Right lobe of liver (tissue), 6 donors: ENCODE results near the gene DNAJC9. TPM values are rescaled to one million over a fixed set of nuclear protein-coding genes. Genes with fewer than 3 reads are reported as not detected.

Source experiments
- ATAC-seq, 4 donors: fragments of 200-7000 bp; cut with Tn5 transposase; one replicate each; pipeline ENCODE4 v1.9.1; 2020; ENCODE audit warnings: mild to moderate bottlenecking in 4 of 4, moderate library complexity in 4 of 4
- DNase-seq, 3 donors: peaks; one replicate each; pipeline ENCODE4 v3.0.0-alpha.2; 2020
- H3K27ac ChIP-seq, 3 donors: fragments of 200-600 bp; one replicate each; pipeline ENCODE4 v1.8.0; 2022
- H3K27me3 ChIP-seq, 2 donors: fragments of 200-600 bp; one replicate each; pipeline ENCODE4 v1.8.0; 2022
- H3K36me3 ChIP-seq, 4 donors: fragments of 200-600 bp; sonication (generic) in 1 of 4; one replicate each; pipeline versions ENCODE4 v1.5.1 to v1.8.0; 2017 to 2022; ENCODE audit warnings: control low read depth in 1 of 4
- H3K4me1 ChIP-seq, 4 donors: fragments of 200-600 bp; sonication (generic) in 1 of 4; one replicate each; pipeline versions ENCODE4 v1.5.1 to v1.8.0; 2017 to 2022; ENCODE audit warnings: control low read depth in 1 of 4
- H3K4me3 ChIP-seq, 3 donors: fragments of 200-600 bp; one replicate each; pipeline ENCODE4 v1.8.0; 2022
- H3K9me3 ChIP-seq, 4 donors: fragments of 200-600 bp; sonication (generic) in 1 of 4; one replicate each; pipeline versions ENCODE4 v1.5.1 to v1.8.0; 2017 to 2022; ENCODE audit warnings: control low read depth in 1 of 4
- CTCF ChIP-seq, 4 donors: fragments of 200-600 bp in 3 of 4; fragments of 450-650 bp in 1 of 4; IDR thresholded peaks; one replicate each; pipeline versions ENCODE4 v1.5.1 to v1.8.0; 2016 to 2022; ENCODE audit warnings: antibody characterized with exemption in 4 of 4, mild to moderate bottlenecking in 2 of 4
- POLR2A ChIP-seq: fragments of 450-650 bp; IDR thresholded peaks from one replicate; pipeline ENCODE4 v1.6.1; 2017; ENCODE audit warnings: antibody characterized with exemption, mild to moderate bottlenecking
- WGBS: methylation state at CpG from one replicate; pipeline ENCODE4 v1.1.6; 2018; ENCODE audit warnings: low coverage, low lambda C conversion rate; ENCODE audit not compliant: insufficient coverage; ENCODE audit errors: missing lambda C conversion rate; 5-methylcytosine and 5-hydroxymethylcytosine counted together
- intact Hi-C, 2 donors: fragments of 100-400 bp; cut with DNase I; formaldehyde crosslinking; loops; one replicate each; pipeline versions ENCODE4 v1.11.2 to v1.14.1; 2022
- total RNA-seq, 6 experiments: library from RNA; depleted of rRNA in 2 of 6; stranded (reverse); fragments of >200 nt in 2 of 6; fragmentation: NEBNext Ultra II Directional in 3 of 6; extraction: Animal tissue kit (Norgen Biotek cat#: 25700) in 3 of 6; gene quantifications; one replicate each; pipeline versions ENCODE4 v1.1.0 to v1.2.4, GENCODE V29; 2016 to 2023
- donor health status: DM: no; HTN: yes; CAD: no.
- donor health status: DM: no; HTN: no; CAD: no.
- donor health status: DM: no; HTN: no; CAD: no.
- donor health status: DM: no; HTN: yes; CAD: no.
- donor health status: DM: no; HTN: yes; CAD: no.

The DNAJC9 gene
- total RNA-seq, 6 experiments from 2014 or later, result 4.6 to 8.8 (median 5.4) TPM

- Histone ChIP-seq H3K36me3 (no peaks in the 10 kb centered on the region), H3K9me3 (no peaks in the 10 kb centered on the region), H3K27ac (no peak overlapping the region), H3K4me1 (peaks cover 0 to 18% (median 7%) of the 10 kb centered on the region in 4 donors), H3K4me3 (no peak overlapping the region), H3K27me3 (no peaks in the 10 kb centered on the region)
- ATAC-seq (no peak), DNase-seq (no peak)
- 50% methylated on average over 1 of the region's 1 CpG for WGBS
- no peak for TF ChIP-seq CTCF (IDR thresholded peaks at IDR 0.05)
- TF ChIP-seq POLR2A, result no peak
- intact Hi-C loops, result no loop called here
These were observed 37.4 kb downstream of the DNAJC9 start for GRCh38 chr10:73209705-73210104.

GRCh38 chr10:73207883-73208282 lies 39.2 kb downstream of the DNAJC9 start:
- no peak for TF ChIP-seq CTCF (IDR thresholded peaks at IDR 0.05)
- TF ChIP-seq POLR2A, result no peak
- Histone ChIP-seq H3K27me3 (no peaks in the 10 kb centered on the region), H3K27ac (no peak overlapping the region), H3K36me3 (no peaks in the 10 kb centered on the region), H3K4me1 (peaks cover 0 to 18% (median 7%) of the 10 kb centered on the region in 4 donors), H3K9me3 (no peaks in the 10 kb centered on the region), H3K4me3 (no peak overlapping the region)
- DNase-seq (no peak), ATAC-seq (no peak)
- WGBS, result 82% methylated on average over 2 of the region's 2 CpGs
- intact Hi-C loops, result no loop called here

GRCh38 chr10:73206385-73206784 lies 40.7 kb downstream of the DNAJC9 start:
- H3K9me3 ChIP-seq, result no peaks in the 10 kb centered on the region
- DNase-seq (no peak), ATAC-seq (no peak)
- H3K27ac ChIP-seq, result no peak overlapping the region
- H3K4me1 ChIP-seq, result peaks cover 0 to 9% (median 3%) of the 10 kb centered on the region in 4 donors
- H3K36me3 ChIP-seq, result no peaks in the 10 kb centered on the region
- TF ChIP-seq POLR2A, result no peak
- no peak for TF ChIP-seq CTCF (IDR thresholded peaks at IDR 0.05)
- WGBS, result 95% methylated on average over 5 of the region's 5 CpGs
- intact Hi-C loops, result no loop called here
- no peaks in the 10 kb centered on the region for H3K27me3 ChIP-seq
- H3K4me3 ChIP-seq, result no peak overlapping the region

GRCh38 chr10:73205890-73206289 lies 41.2 kb downstream of the DNAJC9 start:
- intact Hi-C loops, result no loop called here

More at GRCh38 chr10:73205890-73206289, 41.2 kb downstream of the DNAJC9 start:
- DNase-seq, result no peak
- no peak for ATAC-seq
- H3K4me1 ChIP-seq, result peaks cover 0 to 4% (median 2%) of the 10 kb centered on the region in 4 donors
- 100% methylated on average over 1 of the region's 1 CpG for WGBS
- no peaks in the 10 kb centered on the region for H3K27me3 ChIP-seq
- no peaks in the 10 kb centered on the region for H3K9me3 ChIP-seq
- no peak for TF ChIP-seq CTCF (IDR thresholded peaks at IDR 0.05)
- TF ChIP-seq POLR2A, result no peak
- no peak overlapping the region for H3K27ac ChIP-seq
- no peak overlapping the region for H3K4me3 ChIP-seq
- H3K36me3 ChIP-seq, result no peaks in the 10 kb centered on the region
